ENCODE data around the gene LDLRAD4. TPM values are rescaled to one million over a fixed set of nuclear protein-coding genes. Genes with fewer than 3 reads are reported as not detected.

The LDLRAD4 gene
- total and polyA plus RNA-seq, 2 donors (not counting 1 experiment from before 2014, with no cell fraction given): 13.9 to 35.7 TPM

- Mint-ChIP-seq H3K27ac (no peak overlapping the region), H3K9me3 (ENCODE audit: insufficient read depth) (no peaks in the 10 kb centered on the region), H3K4me1 (peaks cover 7% of the 10 kb centered on the region), H3K4me3 (no peak overlapping the region), H3K27me3 (peaks cover 24% of the 10 kb centered on the region)
- no peaks in the 10 kb centered on the region for H3K27me3 ChIP-seq (replicated peaks in 1 of 4; ENCODE audit: control extremely low read depth in 1 of 4, control insufficient read depth in 3 of 4, insufficient read depth in 4 of 4, low read length in 3 of 4)
- no peaks in the 10 kb centered on the region for H3K79me2 ChIP-seq (ENCODE audit: control insufficient read depth, insufficient read depth, low read length)
- ATAC-seq (ENCODE audit: low read depth) (no peak), DNase-seq (no peak)
- no peak overlapping the region for H3K9ac ChIP-seq (ENCODE audit: low read length)
- H3K27ac ChIP-seq (ENCODE audit: low read length in 2 of 2): no peak overlapping the region
- H3K4me3 ChIP-seq (ENCODE audit: control extremely low read depth in 1 of 5, extremely low read depth in 1 of 5, insufficient read depth in 1 of 5, low read depth in 2 of 5, low read length in 4 of 5): no peak overlapping the region
- no peak overlapping the region for H2AFZ ChIP-seq (ENCODE audit: insufficient read depth, low read depth, low read length, poor library complexity, severe bottlenecking)
- peaks cover 0 to 3% (median 0%) of the 10 kb centered on the region in 3 donors for H3K9me3 ChIP-seq (ENCODE audit: control extremely low read depth in 1 of 3, control insufficient read depth in 2 of 3, insufficient read depth in 1 of 3, low read length in 2 of 3)
- no peak overlapping the region for H3K4me2 ChIP-seq (replicated peaks; ENCODE audit: low read depth, low read length, poor library complexity, severe bottlenecking)
- POLR2A ChIA-PET: no interaction called here
- H3K36me3 ChIP-seq (replicated peaks in 1 of 2; ENCODE audit: control extremely low read depth in 1 of 2, control insufficient read depth in 1 of 2, extremely low read depth in 1 of 2, insufficient read depth in 2 of 2, low read length in 1 of 2): no peaks in the 10 kb centered on the region
- 75% methylated on average over 6 of the region's 8 CpGs for WGBS (ENCODE audit: insufficient coverage)
- no peaks in the 10 kb centered on the region for H4K20me1 ChIP-seq (ENCODE audit: control insufficient read depth, insufficient read depth, low read length, poor library complexity, severe bottlenecking)
- CTCF ChIA-PET: no interaction called here
- intact Hi-C loops (cut with micrococcal nuclease): no loop called here
- H3K4me1 ChIP-seq (ENCODE audit: control insufficient read depth in 2 of 2, insufficient read depth in 2 of 2, low read length in 2 of 2): peaks cover 6% of the 10 kb centered on the region in 2 donors
- TF ChIP-seq EZH2 (IDR thresholded peaks at IDR 0.05; ENCODE audit: borderline replicate concordance, insufficient read depth, low read depth, low read length, poor library complexity, severe bottlenecking): no peak
- TF ChIP-seq CTCF (IDR thresholded peaks at IDR 0.05): no peak
Measured at GRCh38 chr18:13362051-13362450, 143.5 kb downstream of the LDLRAD4 start.

GRCh38 chr18:13362607-13363006 lies 144.0 kb downstream of the LDLRAD4 start:
- H3K27me3 ChIP-seq (replicated peaks in 1 of 4; ENCODE audit: control extremely low read depth in 1 of 4, control insufficient read depth in 3 of 4, insufficient read depth in 4 of 4, low read length in 3 of 4): no peaks in the 10 kb centered on the region
- CTCF ChIA-PET: no interaction called here
- no peaks in the 10 kb centered on the region for H3K79me2 ChIP-seq (ENCODE audit: control insufficient read depth, insufficient read depth, low read length)
- intact Hi-C loops (cut with micrococcal nuclease): no loop called here
- H3K4me2 ChIP-seq (replicated peaks; ENCODE audit: low read depth, low read length, poor library complexity, severe bottlenecking): no peak overlapping the region
- peaks cover 0 to 3% (median 0%) of the 10 kb centered on the region in 3 donors for H3K9me3 ChIP-seq (ENCODE audit: control extremely low read depth in 1 of 3, control insufficient read depth in 2 of 3, insufficient read depth in 1 of 3, low read length in 2 of 3)
- 54% methylated on average over 2 of the region's 2 CpGs for WGBS (ENCODE audit: insufficient coverage)
- no peaks in the 10 kb centered on the region for H3K36me3 ChIP-seq (replicated peaks in 1 of 2; ENCODE audit: control extremely low read depth in 1 of 2, control insufficient read depth in 1 of 2, extremely low read depth in 1 of 2, insufficient read depth in 2 of 2, low read length in 1 of 2)
- Mint-ChIP-seq H3K27me3 (peaks cover 24% of the 10 kb centered on the region), H3K9me3 (ENCODE audit: insufficient read depth) (no peaks in the 10 kb centered on the region), H3K4me1 (peaks cover 7% of the 10 kb centered on the region), H3K4me3 (no peak overlapping the region), H3K27ac (no peak overlapping the region)
- TF ChIP-seq EZH2 (IDR thresholded peaks at IDR 0.05; ENCODE audit: borderline replicate concordance, insufficient read depth, low read depth, low read length, poor library complexity, severe bottlenecking) (no peak), CTCF (IDR thresholded peaks at IDR 0.05) (no peak)
- DNase-seq (no peak), ATAC-seq (ENCODE audit: low read depth) (no peak)
- H3K9ac ChIP-seq (ENCODE audit: low read length): no peak overlapping the region
- POLR2A ChIA-PET: no interaction called here
- H4K20me1 ChIP-seq (ENCODE audit: control insufficient read depth, insufficient read depth, low read length, poor library complexity, severe bottlenecking): no peaks in the 10 kb centered on the region
- peaks cover 6% of the 10 kb centered on the region in 2 donors for H3K4me1 ChIP-seq (ENCODE audit: control insufficient read depth in 2 of 2, insufficient read depth in 2 of 2, low read length in 2 of 2)
- H3K4me3 ChIP-seq (ENCODE audit: control extremely low read depth in 1 of 5, extremely low read depth in 1 of 5, insufficient read depth in 1 of 5, low read depth in 2 of 5, low read length in 4 of 5): no peak overlapping the region
- no peak overlapping the region for H2AFZ ChIP-seq (ENCODE audit: insufficient read depth, low read depth, low read length, poor library complexity, severe bottlenecking)
- H3K27ac ChIP-seq (ENCODE audit: low read length in 2 of 2): no peak overlapping the region
